ENCODE measurements around the gene HOXA11.

Gene HOXA11

GRCh38 chr7:27205325-27206280 lies 20.6 kb upstream of the HOXA11 start:
- DNase-seq: no peak

- DNase-seq: no peak
Measured at GRCh38 chr7:27204851-27205322, 19.9 kb upstream of the HOXA11 start.

- DNase-seq: no peak
Measured at GRCh38 chr7:27203964-27204594, 19.0 kb upstream of the HOXA11 start.

GRCh38 chr7:27203365-27203953 lies 18.4 kb upstream of the HOXA11 start:
- DNase-seq: no peak

GRCh38 chr7:27202862-27203134 lies 17.8 kb upstream of the HOXA11 start:
- DNase-seq: no peak

- no peak for DNase-seq
Measured at GRCh38 chr7:27202018-27202861, 17.2 kb upstream of the HOXA11 start.

- no peak for DNase-seq
Measured at GRCh38 chr7:27201580-27202017, 16.6 kb upstream of the HOXA11 start.

- no peak for DNase-seq
Measured at GRCh38 chr7:27200761-27201579, 15.9 kb upstream of the HOXA11 start.

GRCh38 chr7:27199849-27200760 lies 15.1 kb upstream of the HOXA11 start, which contains the start of gene HOXA13:
Gene HOXA13 (minus strand): TSS chr7:27200091. CDS start chr7:27200077, 14 bp downstream.
- no peak for DNase-seq

GRCh38 chr7:27198871-27199801 lies 14.1 kb upstream of the HOXA11 start:
- DNase-seq: no peak

GRCh38 chr7:27198138-27198841 lies 13.3 kb upstream of the HOXA11 start:
- no peak for DNase-seq

- DNase-seq: no peak
Measured at GRCh38 chr7:27197137-27198042, 12.4 kb upstream of the HOXA11 start.

- peak; percentile 83 for DNase-seq
Measured at GRCh38 chr7:27196287-27196767, 11.3 kb upstream of the HOXA11 start.

GRCh38 chr7:27194686-27195379 lies 9.8 kb upstream of the HOXA11 start:
- DNase-seq: no peak

- DNase-seq: no peak
Measured at GRCh38 chr7:27194002-27194352, 8.9 kb upstream of the HOXA11 start.

GRCh38 chr7:27193335-27194001 lies 8.4 kb upstream of the HOXA11 start:
- DNase-seq: no peak
